A673 (cell line): ENCODE results near the gene ABCB9. TPM values are rescaled to one million over a fixed set of nuclear protein-coding genes. Genes with fewer than 3 reads are reported as not detected.

Source experiments
- BruUV-seq: library from RNA; stranded (reverse); fragments of 400-500 nt; replicated peaks from 2 replicates; lab custom pipeline; 2021; lab: Mats Ljungman, UMichigan
- CTCF ChIA-PET: fragments of 300-600 bp; sonication (Branson Sonifier 250); formaldehyde crosslinking; loops from one replicate; lab custom pipeline; 2022; ENCODE audit warnings: antibody characterized with exemption; lab: Charles Lee
- POLR2A ChIA-PET: fragments of 300-600 bp; sonication (Branson Sonifier 250); formaldehyde crosslinking; loops from one replicate; lab custom pipeline; 2022; ENCODE audit warnings: antibody characterized with exemption; ENCODE audit not compliant: low non-redundant PET; lab: Charles Lee
- DNase-seq: peaks from one replicate; pipeline ENCODE4 v3.0.0-alpha.2; 2015; ENCODE audit warnings: low spot score
- H3K27ac ChIP-seq: fragments of 200-600 bp; sonication (generic); 2 replicates; pipeline ENCODE4 v1.5.1; 2016; ENCODE audit warnings: mixed run types, low read depth, mild to moderate bottlenecking, mixed read lengths, antibody characterized with exemption, low read length; ENCODE audit not compliant: poor library complexity, severe bottlenecking
- H3K27me3 ChIP-seq: fragments of 200-600 bp; sonication (generic); replicated peaks from 2 replicates; pipeline ENCODE4 v1.6.1; 2017; ENCODE audit warnings: mixed run types, low read depth, mild to moderate bottlenecking, mixed read lengths, antibody characterized with exemption, low read length; ENCODE audit not compliant: insufficient read depth, poor library complexity
- H3K36me3 ChIP-seq: fragments of 200-600 bp; sonication (generic); 2 replicates; pipeline ENCODE4 v1.6.1; 2016; ENCODE audit warnings: mixed run types, mild to moderate bottlenecking, mixed read lengths, antibody characterized with exemption, low read length; ENCODE audit not compliant: insufficient read depth, poor library complexity, severe bottlenecking
- H3K4me1 ChIP-seq: fragments of 200-600 bp; sonication (generic); 2 replicates; pipeline ENCODE4 v1.6.1; 2017; ENCODE audit warnings: mixed run types, mild to moderate bottlenecking, mixed read lengths, antibody characterized with exemption, low read length; ENCODE audit not compliant: insufficient read depth, poor library complexity, severe bottlenecking
- H3K4me3 ChIP-seq: fragments of 200-600 bp; sonication (generic); 2 replicates; pipeline ENCODE4 v1.5.1; 2016; ENCODE audit warnings: low read depth, mixed run types, mild to moderate bottlenecking, mixed read lengths, low read length; ENCODE audit not compliant: poor library complexity, severe bottlenecking
- H3K9me3 ChIP-seq: fragments of 200-600 bp; sonication (generic); 2 replicates; pipeline ENCODE4 v1.6.1; 2016; ENCODE audit warnings: mixed run types, low read depth, mild to moderate bottlenecking, mixed read lengths, antibody characterized with exemption, low read length; ENCODE audit not compliant: poor library complexity, severe bottlenecking
- CTCF ChIP-seq: fragments of 300-800, 200-600 bp; sonication (generic); conservative IDR thresholded peaks from 2 replicates; pipeline ENCODE4 v1.5.1; 2017; ENCODE audit warnings: low read depth, mild to moderate bottlenecking, antibody characterized with exemption, low read length, moderate library complexity, mixed read lengths
- EZH2 ChIP-seq: fragments of 200-600 bp; sonication (generic); IDR thresholded peaks from 2 replicates; pipeline ENCODE4 v1.6.1; 2017; ENCODE audit warnings: borderline replicate concordance, low read depth, mild to moderate bottlenecking, mixed read lengths, antibody characterized with exemption, low read length; ENCODE audit not compliant: poor library complexity, severe bottlenecking
- intact Hi-C: fragments of 100-400 bp; cut with micrococcal nuclease; formaldehyde crosslinking; loops from one replicate; pipeline ENCODE4 v1.10.0; 2022; ENCODE audit not compliant: unreplicated experiment
- total RNA-seq: library from RNA; stranded (reverse); gene quantifications from 2 replicates; pipeline ENCODE4 v1.2.3, GENCODE V29; 2021

Gene ABCB9
- total RNA-seq, 1 experiment from 2014 or later: 8.9 TPM

- POLR2A ChIA-PET: no interaction called here
- CTCF ChIA-PET: no interaction called here
Measured at GRCh38 chr12:122895704-122896636, 70.3 kb downstream of the ABCB9 start, which contains the start of gene VPS37B. VPS37B (minus strand) TSS chr12:122896124; CDS start chr12:122896062, 62 bp downstream.

DNA sequence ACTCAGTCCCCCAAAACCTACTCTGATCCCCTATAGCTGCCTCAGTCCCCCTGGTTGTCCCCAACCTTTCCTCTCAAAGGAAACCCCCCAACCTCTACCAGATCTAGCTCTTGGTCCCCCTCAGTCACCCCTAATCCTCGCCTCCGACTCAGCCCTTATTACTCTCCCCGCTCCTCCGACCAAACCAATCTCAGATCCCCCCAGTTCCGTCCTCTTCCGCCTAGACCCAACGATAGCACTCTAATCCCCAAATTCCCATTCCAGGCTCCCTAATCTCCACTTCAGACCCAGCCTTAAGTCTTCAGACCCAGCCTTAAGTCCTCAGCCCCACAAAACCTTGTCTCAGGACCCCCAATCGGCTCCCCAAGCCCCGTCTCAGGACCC lies 71.0 kb downstream of the ABCB9 start:
- H3K36me3 ChIP-seq: no peaks in the 10 kb centered on the region
- peak overlapping the region; percentile 93 for H3K27ac ChIP-seq
- intact Hi-C loops: no loop called here
- peak overlapping the region; percentile 72 for H3K4me3 ChIP-seq
- POLR2A ChIA-PET: no interaction called here
- no peaks in the 10 kb centered on the region for H3K27me3 ChIP-seq
- H3K4me1 ChIP-seq: peaks cover 38% of the 10 kb centered on the region
- BruUV-seq: no TSS peak
- CTCF ChIA-PET: no interaction called here
- no peaks in the 10 kb centered on the region for H3K9me3 ChIP-seq
- DNase-seq: no peak
- TF ChIP-seq CTCF: no peak
- no peak for TF ChIP-seq EZH2

More at GRCh38 chr12:122895704-122896636, 70.3 kb downstream of the ABCB9 start, which contains the start of gene VPS37B:
- no peaks in the 10 kb centered on the region for H3K9me3 ChIP-seq
- peak within 1 kb of the TSS; percentile 72 for H3K4me3 ChIP-seq
- no peaks in the 10 kb centered on the region for H3K36me3 ChIP-seq
- peaks cover 34% of the 10 kb centered on the region for H3K4me1 ChIP-seq
- peak within 1 kb of the TSS; percentile 93 for H3K27ac ChIP-seq
- DNase-seq: peak; percentile 89
- no TSS peak for BruUV-seq
- no peaks in the 10 kb centered on the region for H3K27me3 ChIP-seq
- no peak for TF ChIP-seq EZH2
- TF ChIP-seq CTCF: no peak
- intact Hi-C loops: no loop called here

GRCh38 chr12:122894193-122895121 lies 71.8 kb downstream of the ABCB9 start:
- H3K4me1 ChIP-seq: peaks cover 38% of the 10 kb centered on the region
- no TSS peak for BruUV-seq
- peak overlapping the region; percentile 93 for H3K27ac ChIP-seq
- H3K4me3 ChIP-seq: peak overlapping the region; percentile 72
- DNase-seq: no peak
- ChIA-PET CTCF (interaction anchor here (0.6 kb wide), 1 partner anchor 54 kb away, joined by 13 read pairs; no protein-coding TSS in a partner anchor), POLR2A (interaction anchor here (0.7 kb wide), 1 partner anchor 803 kb away, joined by 3 read pairs; no protein-coding TSS in a partner anchor)
- H3K36me3 ChIP-seq: no peaks in the 10 kb centered on the region
- intact Hi-C loops: no loop called here
- no peak for TF ChIP-seq EZH2
- TF ChIP-seq CTCF: no peak
- H3K9me3 ChIP-seq: no peaks in the 10 kb centered on the region
- H3K27me3 ChIP-seq: no peaks in the 10 kb centered on the region
